GM19328 (cell line): Measurements from ENCODE around the gene NCK2.
"Not testable (repeated sequence)": the region's sequence is repeated elsewhere in the genome, so short reads cannot be mapped to it uniquely, and the experiment has no call there.

Source experiments
- ATAC-seq: cut with Tn5 transposase; IDR thresholded peaks from one replicate; pipeline ENCODE4 v1.9.1; 2021; ENCODE audit warnings: mild to moderate bottlenecking, moderate library complexity; ENCODE audit not compliant: unreplicated experiment

NCK2 gene

GRCh38 chr2:105754011-105754410 is 9.3 kb downstream of the NCK2 start:
- no peak for ATAC-seq

- ATAC-seq = no peak
Measured at GRCh38 chr2:105754994-105755393, 10.3 kb downstream of the NCK2 start.

- ATAC-seq = no peak
Measured at GRCh38 chr2:105755895-105756294, 11.2 kb downstream of the NCK2 start.

GRCh38 chr2:105756435-105756834 is 11.7 kb downstream of the NCK2 start:
- no peak for ATAC-seq

- ATAC-seq = not testable (repeated sequence)
Measured at GRCh38 chr2:105756865-105757264, 12.2 kb downstream of the NCK2 start.

GRCh38 chr2:105757433-105757832 is 12.7 kb downstream of the NCK2 start:
- no peak for ATAC-seq

GRCh38 chr2:105760191-105760590 is 15.5 kb downstream of the NCK2 start:
- ATAC-seq = no peak

- ATAC-seq = no peak
Measured at GRCh38 chr2:105760639-105761337, 16.1 kb downstream of the NCK2 start.

- ATAC-seq = no peak
Measured at GRCh38 chr2:105761931-105762515, 17.3 kb downstream of the NCK2 start.

- ATAC-seq = no peak
Measured at GRCh38 chr2:105763076-105763475, 18.4 kb downstream of the NCK2 start.

- no peak for ATAC-seq
Measured at GRCh38 chr2:105764059-105764458, 19.3 kb downstream of the NCK2 start.

GRCh38 chr2:105765415-105766299 is 20.9 kb downstream of the NCK2 start:
- ATAC-seq = no peak

GRCh38 chr2:105766300-105766866 is 21.7 kb downstream of the NCK2 start:
- no peak for ATAC-seq

- ATAC-seq = no peak
Measured at GRCh38 chr2:105768176-105768575, 23.5 kb downstream of the NCK2 start.

- ATAC-seq = no peak
Measured at GRCh38 chr2:105768961-105769452, 24.3 kb downstream of the NCK2 start.

- ATAC-seq = no peak
Measured at GRCh38 chr2:105769504-105769903, 24.8 kb downstream of the NCK2 start.

- no peak for ATAC-seq
Measured at GRCh38 chr2:105770149-105770548, 25.4 kb downstream of the NCK2 start.

- not testable (repeated sequence) for ATAC-seq
Measured at GRCh38 chr2:105771291-105771690, 26.6 kb downstream of the NCK2 start.

- no peak for ATAC-seq
Measured at GRCh38 chr2:105771836-105772235, 27.1 kb downstream of the NCK2 start.

GRCh38 chr2:105772362-105772761 is 27.6 kb downstream of the NCK2 start:
- ATAC-seq = no peak

GRCh38 chr2:105773568-105773967 is 28.9 kb downstream of the NCK2 start:
- ATAC-seq = no peak
